NB4 (cell line): Measurements from ENCODE around the gene CAMTA1.

ENCODE experiments used
- DNase-seq: peaks from one replicate; pipeline ENCODE4 v3.0.0; 2010; ENCODE audit warnings: low read depth
- H3K4me3 ChIP-seq: one replicate; pipeline ENCODE4 v1.5.1; 2011; ENCODE audit warnings: mild to moderate bottlenecking, low read depth, low read length, moderate library complexity
- MYC ChIP-seq: IDR thresholded peaks from 2 replicates; pipeline ENCODE4 v1.6.1; 2011; ENCODE audit warnings: low read depth, low read length
- POLR2A ChIP-seq: IDR thresholded peaks from 2 replicates; pipeline ENCODE4 v1.6.1; 2011; ENCODE audit warnings: mild to moderate bottlenecking; ENCODE audit not compliant: insufficient read length; ENCODE audit errors: extremely low read depth
- TF ChIP-seq, protein P1 (sequence below): IDR thresholded peaks from 2 replicates; pipeline ENCODE4 v1.6.1; 2011; ENCODE audit warnings: low read depth, low read length
- TF ChIP-seq, protein P2 (sequence below): IDR thresholded peaks from one replicate; pipeline ENCODE4 v1.5.1; 2012; ENCODE audit warnings: low read depth, low read length

CAMTA1 gene

DNA sequence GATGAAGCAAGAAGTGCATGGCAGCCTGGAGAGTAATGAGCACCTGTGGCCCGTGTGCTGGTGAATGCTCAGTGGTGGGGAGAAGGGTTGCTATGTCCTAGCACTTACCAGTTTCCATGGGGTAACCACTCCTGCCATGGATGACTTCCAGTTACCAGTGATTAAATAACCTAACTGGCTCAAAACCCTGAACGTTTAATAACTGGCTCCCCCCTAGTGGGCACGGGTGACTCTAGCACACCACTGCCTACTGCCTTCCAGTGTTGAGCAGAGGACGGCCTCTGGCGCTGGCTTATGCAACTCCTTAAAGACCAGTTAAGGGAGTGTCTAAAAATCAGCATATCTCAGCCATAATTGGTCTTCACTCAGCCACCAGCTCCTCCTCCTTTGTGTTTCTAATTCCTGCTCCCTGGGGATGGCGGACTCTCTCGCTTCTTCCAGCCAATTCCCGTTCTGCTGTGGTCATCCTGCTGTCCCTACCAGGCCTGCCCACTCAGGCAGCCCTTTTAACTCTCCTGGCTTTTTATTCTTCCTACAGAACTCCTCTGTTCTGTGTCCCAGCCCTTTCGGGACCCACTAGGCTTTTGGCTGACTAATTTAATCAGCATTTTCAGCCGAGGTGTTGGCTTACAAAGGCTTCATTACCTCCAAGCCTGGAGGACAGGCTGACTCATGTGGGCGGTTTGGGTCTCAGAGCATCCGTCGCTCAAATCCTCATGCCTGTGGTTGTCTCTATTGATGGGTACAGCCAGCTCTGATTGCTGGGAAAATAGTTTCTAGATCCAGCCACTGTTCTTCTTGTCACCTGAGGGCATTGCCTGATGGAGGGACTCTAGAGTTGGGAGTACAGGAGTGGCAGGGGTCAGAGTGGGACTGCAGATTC, 332.4 kb downstream of the CAMTA1 start:
- TF ChIP-seq, protein P1, sequence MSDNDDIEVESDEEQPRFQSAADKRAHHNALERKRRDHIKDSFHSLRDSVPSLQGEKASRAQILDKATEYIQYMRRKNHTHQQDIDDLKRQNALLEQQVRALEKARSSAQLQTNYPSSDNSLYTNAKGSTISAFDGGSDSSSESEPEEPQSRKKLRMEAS = no peak
- TF ChIP-seq POLR2A = no peak
- TF ChIP-seq, protein P2, sequence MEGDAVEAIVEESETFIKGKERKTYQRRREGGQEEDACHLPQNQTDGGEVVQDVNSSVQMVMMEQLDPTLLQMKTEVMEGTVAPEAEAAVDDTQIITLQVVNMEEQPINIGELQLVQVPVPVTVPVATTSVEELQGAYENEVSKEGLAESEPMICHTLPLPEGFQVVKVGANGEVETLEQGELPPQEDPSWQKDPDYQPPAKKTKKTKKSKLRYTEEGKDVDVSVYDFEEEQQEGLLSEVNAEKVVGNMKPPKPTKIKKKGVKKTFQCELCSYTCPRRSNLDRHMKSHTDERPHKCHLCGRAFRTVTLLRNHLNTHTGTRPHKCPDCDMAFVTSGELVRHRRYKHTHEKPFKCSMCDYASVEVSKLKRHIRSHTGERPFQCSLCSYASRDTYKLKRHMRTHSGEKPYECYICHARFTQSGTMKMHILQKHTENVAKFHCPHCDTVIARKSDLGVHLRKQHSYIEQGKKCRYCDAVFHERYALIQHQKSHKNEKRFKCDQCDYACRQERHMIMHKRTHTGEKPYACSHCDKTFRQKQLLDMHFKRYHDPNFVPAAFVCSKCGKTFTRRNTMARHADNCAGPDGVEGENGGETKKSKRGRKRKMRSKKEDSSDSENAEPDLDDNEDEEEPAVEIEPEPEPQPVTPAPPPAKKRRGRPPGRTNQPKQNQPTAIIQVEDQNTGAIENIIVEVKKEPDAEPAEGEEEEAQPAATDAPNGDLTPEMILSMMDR = no peak
- TF ChIP-seq MYC = no peak
- DNase-seq = peak; percentile 60
- no peak overlapping the region for H3K4me3 ChIP-seq

DNA sequence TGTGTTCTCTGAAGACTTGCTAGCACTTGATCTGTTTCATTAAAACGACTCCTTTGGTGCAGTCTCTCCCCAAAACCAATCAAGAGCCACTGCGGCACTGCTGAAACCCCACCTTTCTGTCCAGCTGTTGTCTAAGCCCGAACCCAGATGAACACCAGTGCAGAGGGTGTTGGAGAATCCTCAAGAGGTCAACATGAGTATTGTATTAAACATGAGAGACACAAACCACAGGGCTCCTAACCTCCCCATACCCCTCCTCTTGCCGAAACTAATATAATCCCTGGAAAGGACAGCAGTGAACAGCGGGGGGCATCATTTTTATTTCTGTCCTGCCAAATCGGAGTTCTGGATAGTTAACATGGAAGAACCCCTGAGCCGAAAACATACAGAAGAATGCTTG, 333.9 kb downstream of the CAMTA1 start:
- H3K4me3 ChIP-seq = no peak overlapping the region
- no peak for DNase-seq
- no peak for TF ChIP-seq POLR2A
- TF ChIP-seq, protein P1 = no peak
- TF ChIP-seq MYC = no peak
- TF ChIP-seq, protein P2 = no peak

DNA sequence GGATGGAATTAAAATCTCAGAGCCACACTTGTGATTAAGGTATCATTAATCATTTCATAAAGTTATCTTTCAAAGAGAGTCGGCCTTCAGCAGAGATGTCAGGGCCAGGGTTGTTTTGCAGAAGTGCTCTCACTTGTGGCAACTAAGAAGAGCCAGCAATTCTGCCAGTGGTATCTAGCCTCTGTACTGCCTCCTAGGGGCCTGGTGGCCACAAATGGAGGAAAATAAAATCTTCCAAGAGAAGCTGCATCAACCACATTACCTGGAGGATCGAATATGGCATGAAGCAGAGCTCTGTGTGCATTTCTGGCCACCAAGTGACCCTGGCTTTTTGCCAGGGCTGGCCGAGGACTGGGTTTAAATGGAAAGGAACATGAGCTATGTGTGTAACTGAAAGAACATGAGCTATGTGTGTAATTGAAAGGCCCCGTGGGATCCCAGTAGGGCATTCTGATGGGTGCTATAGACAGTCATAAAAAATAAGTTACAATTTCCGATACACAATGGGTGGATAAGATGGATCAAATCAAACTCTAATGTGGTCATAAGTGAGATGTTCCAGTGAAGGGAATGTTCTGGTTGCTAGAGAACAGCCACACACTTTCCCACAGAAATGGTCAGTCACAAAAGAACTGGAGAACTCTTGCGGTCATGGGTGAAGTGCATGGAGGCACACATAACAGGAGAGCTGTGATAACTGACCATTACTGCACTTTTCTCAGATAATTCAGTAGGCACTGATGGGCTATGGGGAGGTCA, 335.8 kb downstream of the CAMTA1 start:
- peak; percentile 28 for DNase-seq
- TF ChIP-seq, protein P1 = no peak
- TF ChIP-seq, protein P2 = peak; percentile 44
- H3K4me3 ChIP-seq = no peak overlapping the region

DNA sequence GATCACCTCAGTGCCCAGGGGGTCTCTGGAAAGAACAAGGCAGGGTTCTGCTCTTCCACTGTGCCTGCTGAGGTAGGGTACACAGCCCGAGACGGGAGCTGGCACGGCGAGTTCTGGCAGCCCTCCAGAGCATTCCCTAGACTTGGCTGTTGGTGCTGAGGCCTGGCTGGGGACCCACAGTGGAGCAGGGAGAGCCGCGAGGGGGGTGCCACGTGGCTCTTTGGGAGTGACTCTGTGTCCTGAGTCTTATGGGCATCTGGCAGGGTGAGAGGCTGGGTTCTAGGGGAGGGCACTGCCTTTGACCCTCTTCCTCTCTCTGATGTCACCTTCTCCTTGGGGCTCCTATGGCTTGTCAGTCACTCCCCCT, 336.4 kb downstream of the CAMTA1 start:
- H3K4me3 ChIP-seq = no peak overlapping the region
- TF ChIP-seq, protein P1 = no peak
- TF ChIP-seq MYC = no peak
- no peak for DNase-seq

DNA sequence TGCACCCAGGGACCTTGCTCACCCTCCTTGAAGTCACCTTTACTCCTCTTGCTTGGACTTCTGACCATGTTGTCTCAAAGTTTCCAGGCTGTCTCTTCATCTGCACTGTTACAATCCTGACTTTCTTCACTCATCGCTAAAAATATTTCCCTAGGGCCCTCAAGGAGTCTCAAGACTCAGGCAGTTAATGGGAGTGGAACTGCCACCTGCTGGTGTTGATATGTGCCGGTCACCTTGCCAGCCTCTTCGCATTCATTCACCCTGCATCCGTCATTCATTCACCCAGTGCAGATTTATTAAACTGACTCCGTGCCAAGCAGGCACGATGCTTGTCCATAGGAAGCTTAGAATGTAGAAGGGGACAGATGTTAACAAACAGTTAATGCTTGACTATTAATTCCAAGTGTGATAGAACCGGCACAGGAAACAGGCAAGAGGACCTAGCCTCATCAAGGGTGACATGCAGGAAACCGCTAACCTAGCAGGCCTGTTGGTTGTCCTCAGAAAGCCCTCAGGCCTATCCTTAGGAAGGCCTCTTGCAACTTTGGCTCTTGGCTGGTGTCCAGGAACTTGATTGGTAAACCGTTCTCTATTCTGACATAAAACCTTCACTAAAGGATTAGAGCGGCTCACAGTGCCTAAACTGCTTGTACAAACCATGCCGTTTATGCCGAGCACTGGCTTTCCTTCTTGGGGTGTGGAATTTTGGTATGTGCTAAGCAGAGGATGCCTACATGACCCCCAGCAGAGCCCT, 342.2 kb downstream of the CAMTA1 start:
- no peak overlapping the region for H3K4me3 ChIP-seq
- TF ChIP-seq, protein P1 = no peak
- no peak for TF ChIP-seq MYC
- TF ChIP-seq, protein P2 = no peak
- DNase-seq = peak; percentile 28

DNA sequence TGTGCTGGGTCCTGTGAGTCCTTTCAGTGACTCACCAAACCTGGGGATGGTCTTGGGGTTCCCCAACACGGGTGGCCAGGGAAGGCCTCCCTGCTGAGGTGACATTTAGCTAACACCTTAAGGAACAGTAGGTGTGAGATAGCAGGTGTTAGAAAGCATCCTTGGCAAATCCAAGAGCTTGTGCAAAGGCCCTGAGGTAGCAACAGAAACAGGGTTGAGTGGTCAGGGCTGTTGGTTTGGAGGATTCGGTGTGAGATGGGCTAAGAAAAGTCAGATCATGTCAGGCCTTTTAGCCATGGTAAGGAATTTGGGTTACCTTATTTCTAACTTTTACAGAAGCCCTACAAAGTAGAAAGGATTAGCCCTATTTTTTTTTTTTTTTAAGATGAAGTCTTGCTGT, 343.0 kb downstream of the CAMTA1 start:
- no peak overlapping the region for H3K4me3 ChIP-seq
- TF ChIP-seq POLR2A (no peak), MYC (no peak)
- TF ChIP-seq, protein P2 = no peak
- TF ChIP-seq, protein P1 = no peak
- no peak for DNase-seq
